Trophoblast cell (in vitro differentiated cells and primary cell): ENCODE results near the gene ANKS3.
A peak's percentile ranks its signal among the peaks of the same experiment; 100 is the strongest.

Source experiments
- DNase-seq, 2 donors: peaks; one replicate each; pipeline ENCODE4 v3.0.0-alpha.2; 2016
- H2AFZ ChIP-seq: 2 replicates; pipeline ENCODE4 v1.6.1; 2013; ENCODE audit warnings: low read length, moderate library complexity, mild to moderate bottlenecking; ENCODE audit not compliant: insufficient read depth, poor library complexity
- H2AK5ac ChIP-seq: 2 replicates; pipeline ENCODE4 v1.6.1; 2013; ENCODE audit warnings: mild to moderate bottlenecking, low read length
- H2BK120ac ChIP-seq: 2 replicates; pipeline ENCODE4 v1.6.1; 2013; ENCODE audit warnings: low read length, mild to moderate bottlenecking, moderate library complexity; ENCODE audit not compliant: insufficient read depth, poor library complexity
- H2BK12ac ChIP-seq: 2 replicates; pipeline ENCODE4 v1.6.1; 2013; ENCODE audit warnings: mild to moderate bottlenecking, low read length, moderate library complexity
- H2BK5ac ChIP-seq: 2 replicates; pipeline ENCODE4 v1.6.1; 2013; ENCODE audit warnings: low read length, low read depth, moderate library complexity, mild to moderate bottlenecking; ENCODE audit not compliant: poor library complexity
- H3K14ac ChIP-seq: 2 replicates; pipeline ENCODE4 v1.6.1; 2013; ENCODE audit warnings: mild to moderate bottlenecking, low read length
- H3K18ac ChIP-seq: 2 replicates; pipeline ENCODE4 v1.6.1; 2013; ENCODE audit warnings: mild to moderate bottlenecking, low read length
- H3K23ac ChIP-seq: 2 replicates; pipeline ENCODE4 v1.6.1; 2013; ENCODE audit warnings: low read length
- H3K27ac ChIP-seq: 2 replicates; pipeline ENCODE4 v1.5.1; 2013; ENCODE audit warnings: low read depth, mild to moderate bottlenecking, inconsistent platforms, low read length, moderate library complexity
- H3K27me3 ChIP-seq: 2 replicates; pipeline ENCODE4 v1.6.1; 2013; ENCODE audit warnings: inconsistent platforms, mild to moderate bottlenecking, low read length, moderate library complexity; ENCODE audit not compliant: insufficient read depth
- H3K36me3 ChIP-seq, 2 experiments: 1 replicate in 1 of 2; 2 replicates in 1 of 2; pipeline ENCODE4 v1.6.1; 2013; ENCODE audit warnings: low read length in 2 of 2, mild to moderate bottlenecking in 2 of 2, moderate library complexity in 1 of 2; ENCODE audit not compliant: insufficient read depth in 2 of 2, control insufficient read depth in 1 of 2
- H3K4ac ChIP-seq: 2 replicates; pipeline ENCODE4 v1.6.1; 2013; ENCODE audit warnings: low read depth, mild to moderate bottlenecking, low read length, moderate library complexity
- H3K4me1 ChIP-seq, 2 experiments: 1 replicate in 1 of 2; 2 replicates in 1 of 2; pipeline ENCODE4 v1.6.1; 2013; ENCODE audit warnings: low read length in 2 of 2, mild to moderate bottlenecking in 2 of 2, moderate library complexity in 1 of 2; ENCODE audit not compliant: insufficient read depth in 2 of 2, control insufficient read depth in 1 of 2
- H3K4me2 ChIP-seq: 2 replicates; pipeline ENCODE4 v1.6.1; 2013; ENCODE audit warnings: inconsistent platforms, mild to moderate bottlenecking, low read length, moderate library complexity
- H3K4me3 ChIP-seq: 2 replicates; pipeline ENCODE4 v1.5.1; 2013; ENCODE audit warnings: mild to moderate bottlenecking, low read depth, low read length, inconsistent platforms
- H3K79me1 ChIP-seq: one replicate; pipeline ENCODE4 v1.6.1; 2013; ENCODE audit warnings: low read length
- H3K79me2 ChIP-seq: 2 replicates; pipeline ENCODE4 v1.6.1; 2013; ENCODE audit warnings: low read length, mild to moderate bottlenecking; ENCODE audit not compliant: control insufficient read depth, insufficient read depth, poor library complexity
- H3K9ac ChIP-seq: 2 replicates; pipeline ENCODE4 v1.6.1; 2013; ENCODE audit warnings: mild to moderate bottlenecking, low read length
- H3K9me3 ChIP-seq: 2 replicates; pipeline ENCODE4 v1.6.1; 2013; ENCODE audit warnings: low read depth, mild to moderate bottlenecking, control low read depth, inconsistent platforms, low read length; ENCODE audit not compliant: insufficient read depth
- H4K12ac ChIP-seq: 2 replicates; pipeline ENCODE4 v1.6.1; 2013; ENCODE audit warnings: low read depth, mild to moderate bottlenecking, low read length, moderate library complexity
- H4K8ac ChIP-seq: 2 replicates; pipeline ENCODE4 v1.6.1; 2013; ENCODE audit warnings: low read depth, mild to moderate bottlenecking, low read length, moderate library complexity
- H4K91ac ChIP-seq: one replicate; pipeline ENCODE4 v1.6.1; 2013; ENCODE audit warnings: low read depth, mild to moderate bottlenecking, low read length, moderate library complexity
- WGBS: extraction: QIAGEN DNeasy Blood & Tissue Kit; methylation state at CpG from one replicate; pipeline ENCODE4 v1.1.7; 2013; ENCODE audit warnings: missing lambda C conversion rate; ENCODE audit not compliant: insufficient read length, insufficient coverage; ENCODE audit errors: extremely low coverage; 5-methylcytosine and 5-hydroxymethylcytosine counted together

Gene ANKS3

GRCh38 chr16:4771646-4772045 lies 37.6 kb upstream of the ANKS3 start:
- H3K4me2 ChIP-seq = no peak overlapping the region
- no peak overlapping the region for H3K9ac ChIP-seq
- no CpG with 5 or more reads among the region's 3 CpGs for WGBS

GRCh38 chr16:4769306-4769638 lies 35.2 kb upstream of the ANKS3 start:
- DNase-seq = no peak
- peak overlapping the region; percentile 94 for H4K8ac ChIP-seq
- H3K27ac ChIP-seq = no peak overlapping the region
- H2AK5ac ChIP-seq = no peak overlapping the region
- H2BK120ac ChIP-seq = no peak overlapping the region
- H4K12ac ChIP-seq = peak overlapping the region; percentile 85
- peaks cover 9% of the 10 kb centered on the region for H3K79me1 ChIP-seq
- WGBS = no CpG with 5 or more reads among the region's 7 CpGs
- H3K9me3 ChIP-seq = peaks cover 2% of the 10 kb centered on the region
- H4K91ac ChIP-seq = peak overlapping the region; percentile 68
- peak overlapping the region; percentile 57 for H2AFZ ChIP-seq
- no peak overlapping the region for H3K4me2 ChIP-seq
- peaks cover 9 to 11% of the 10 kb centered on the region in 2 experiments for H3K36me3 ChIP-seq
- H3K27me3 ChIP-seq = no peaks in the 10 kb centered on the region
- H3K4me1 ChIP-seq = peaks cover 9 to 14% of the 10 kb centered on the region in 2 experiments
- H2BK5ac ChIP-seq = no peak overlapping the region
- no peak overlapping the region for H2BK12ac ChIP-seq
- no peak overlapping the region for H3K4ac ChIP-seq
- no peak overlapping the region for H3K9ac ChIP-seq
- no peak overlapping the region for H3K4me3 ChIP-seq
- no peak overlapping the region for H3K18ac ChIP-seq
- H3K79me2 ChIP-seq = peaks cover 7% of the 10 kb centered on the region
- H3K23ac ChIP-seq = no peak overlapping the region
- no peak overlapping the region for H3K14ac ChIP-seq

More at GRCh38 chr16:4771646-4772045, 37.6 kb upstream of the ANKS3 start:
- H2AFZ ChIP-seq = no peak overlapping the region
- no peaks in the 10 kb centered on the region for H3K27me3 ChIP-seq
- H2BK12ac ChIP-seq = no peak overlapping the region
- peaks cover 2% of the 10 kb centered on the region for H3K9me3 ChIP-seq
- H3K4me3 ChIP-seq = no peak overlapping the region
- peaks cover 4 to 7% of the 10 kb centered on the region in 2 experiments for H3K4me1 ChIP-seq
- H2BK120ac ChIP-seq = no peak overlapping the region
- H3K23ac ChIP-seq = no peak overlapping the region
- H3K27ac ChIP-seq = no peak overlapping the region
- H3K4ac ChIP-seq = no peak overlapping the region
- no peak overlapping the region for H4K8ac ChIP-seq
- H3K36me3 ChIP-seq = no peaks in the 10 kb centered on the region
- H3K18ac ChIP-seq = no peak overlapping the region
- no peak overlapping the region for H2AK5ac ChIP-seq
- DNase-seq = no peak
- no peak overlapping the region for H3K14ac ChIP-seq
- no peak overlapping the region for H4K12ac ChIP-seq
- peaks cover 8% of the 10 kb centered on the region for H3K79me1 ChIP-seq
- H3K79me2 ChIP-seq = peaks cover 5% of the 10 kb centered on the region
- H4K91ac ChIP-seq = no peak overlapping the region
- H2BK5ac ChIP-seq = no peak overlapping the region

GRCh38 chr16:4768549-4769305 lies 34.7 kb upstream of the ANKS3 start:
- peaks cover 7% of the 10 kb centered on the region for H3K79me2 ChIP-seq
- H3K18ac ChIP-seq = peak overlapping the region; percentile 68
- peak overlapping the region; percentile 57 for H2AFZ ChIP-seq
- peaks cover 2% of the 10 kb centered on the region for H3K9me3 ChIP-seq
- H4K12ac ChIP-seq = peak overlapping the region; percentile 85
- WGBS = no CpG with 5 or more reads among the region's 48 CpGs
- peak overlapping the region; percentile 73 for H3K4me3 ChIP-seq
- H3K79me1 ChIP-seq = peaks cover 9% of the 10 kb centered on the region
- no peak overlapping the region for H2BK12ac ChIP-seq
- peak; percentile 92 to 96 for DNase-seq
- peak overlapping the region; percentile 68 for H4K91ac ChIP-seq
- H3K14ac ChIP-seq = peak overlapping the region; percentile 79
- peak overlapping the region; percentile 90 for H3K9ac ChIP-seq
- peak overlapping the region; percentile 26 for H2BK120ac ChIP-seq
- no peak overlapping the region for H3K23ac ChIP-seq
- H3K4me2 ChIP-seq = peak overlapping the region; percentile 96
- H3K36me3 ChIP-seq = peaks cover 14 to 16% of the 10 kb centered on the region in 2 experiments
- peak overlapping the region; percentile 18 for H3K4ac ChIP-seq
- peak overlapping the region; percentile 36 for H2AK5ac ChIP-seq
- H3K27me3 ChIP-seq = no peaks in the 10 kb centered on the region
- peak overlapping the region; percentile 73 for H3K27ac ChIP-seq
- no peak overlapping the region for H2BK5ac ChIP-seq
- H3K4me1 ChIP-seq = peaks cover 9 to 14% of the 10 kb centered on the region in 2 experiments
- H4K8ac ChIP-seq = peak overlapping the region; percentile 94

GRCh38 chr16:4767872-4768548 lies 33.9 kb upstream of the ANKS3 start:
- peak; percentile 66 to 67 for DNase-seq
- H3K27ac ChIP-seq = peak overlapping the region; percentile 73
- no peak overlapping the region for H2AFZ ChIP-seq
- H3K79me1 ChIP-seq = peaks cover 9% of the 10 kb centered on the region
- H3K4me1 ChIP-seq = peaks cover 9 to 14% of the 10 kb centered on the region in 2 experiments
- H4K12ac ChIP-seq = peak overlapping the region; percentile 22
- H2BK5ac ChIP-seq = no peak overlapping the region
- peaks cover 7% of the 10 kb centered on the region for H3K79me2 ChIP-seq
- no peaks in the 10 kb centered on the region for H3K27me3 ChIP-seq
- H3K36me3 ChIP-seq = peaks cover 20 to 21% of the 10 kb centered on the region in 2 experiments
- no peak overlapping the region for H2BK12ac ChIP-seq
- H4K91ac ChIP-seq = peak overlapping the region; percentile 10
- peak overlapping the region; percentile 90 for H3K9ac ChIP-seq
- peak overlapping the region; percentile 16 for H3K14ac ChIP-seq
- peak overlapping the region; percentile 64 for H4K8ac ChIP-seq
- H3K23ac ChIP-seq = no peak overlapping the region
- no peak overlapping the region for H3K18ac ChIP-seq
- peak overlapping the region; percentile 69 for H3K4me3 ChIP-seq
- no peak overlapping the region for H2AK5ac ChIP-seq
- peak overlapping the region; percentile 26 for H2BK120ac ChIP-seq
- H3K9me3 ChIP-seq = peaks cover 2% of the 10 kb centered on the region
- peak overlapping the region; percentile 18 for H3K4ac ChIP-seq
- WGBS = no CpG with 5 or more reads among the region's 17 CpGs
- peak overlapping the region; percentile 96 for H3K4me2 ChIP-seq
